IPS-15b (cell line): ENCODE results near the gene TCF3.
"Not testable (repeated sequence)": the region's sequence is repeated elsewhere in the genome, so short reads cannot be mapped to it uniquely, and the experiment has no call there.

Experiments used
- H3K27me3 ChIP-seq: one replicate; pipeline ENCODE4 v1.6.1; 2013; ENCODE audit warnings: low read length; ENCODE audit not compliant: control insufficient read depth, insufficient read depth
- H3K36me3 ChIP-seq: one replicate; pipeline ENCODE4 v1.6.1; 2013; ENCODE audit warnings: low read length; ENCODE audit not compliant: control insufficient read depth, insufficient read depth
- H3K4me1 ChIP-seq: one replicate; pipeline ENCODE4 v1.6.1; 2013; ENCODE audit warnings: mild to moderate bottlenecking, low read length; ENCODE audit not compliant: control insufficient read depth, insufficient read depth
- H3K4me3 ChIP-seq: one replicate; pipeline ENCODE4 v1.5.1; 2013; ENCODE audit warnings: low read depth, low read length
- H3K9ac ChIP-seq: one replicate; pipeline ENCODE4 v1.6.1; 2013; ENCODE audit warnings: low read depth, mild to moderate bottlenecking, low read length
- H3K9me3 ChIP-seq: one replicate; pipeline ENCODE4 v1.6.1; 2013; ENCODE audit warnings: mild to moderate bottlenecking, low read length; ENCODE audit not compliant: control insufficient read depth, insufficient read depth

The TCF3 gene

GRCh38 chr19:1647501-1648458, 4.6 kb downstream of the TCF3 start:
- peaks cover 60% of the 10 kb centered on the region for H3K36me3 ChIP-seq
- no peaks in the 10 kb centered on the region for H3K9me3 ChIP-seq
- H3K27me3 ChIP-seq: no peaks in the 10 kb centered on the region
- H3K9ac ChIP-seq: no peak overlapping the region
- H3K4me3 ChIP-seq: no peak overlapping the region
- peaks cover 2% of the 10 kb centered on the region for H3K4me1 ChIP-seq

GRCh38 chr19:1646659-1647453, 5.6 kb downstream of the TCF3 start:
- Histone ChIP-seq H3K4me3 (no peak overlapping the region), H3K9me3 (no peaks in the 10 kb centered on the region)

GRCh38 chr19:1646149-1646548, 6.3 kb downstream of the TCF3 start:
- Histone ChIP-seq H3K36me3 (peaks cover 68% of the 10 kb centered on the region), H3K4me1 (peaks cover 2% of the 10 kb centered on the region), H3K4me3 (no peak overlapping the region), H3K27me3 (no peaks in the 10 kb centered on the region), H3K9me3 (no peaks in the 10 kb centered on the region), H3K9ac (no peak overlapping the region)

More at GRCh38 chr19:1646659-1647453, 5.6 kb downstream of the TCF3 start:
- Histone ChIP-seq H3K4me1 (peaks cover 2% of the 10 kb centered on the region), H3K27me3 (no peaks in the 10 kb centered on the region), H3K36me3 (peaks cover 68% of the 10 kb centered on the region), H3K9ac (no peak overlapping the region)

- H3K9me3 ChIP-seq: no peaks in the 10 kb centered on the region
- peaks cover 2% of the 10 kb centered on the region for H3K4me1 ChIP-seq
- no peak overlapping the region for H3K9ac ChIP-seq
- no peaks in the 10 kb centered on the region for H3K27me3 ChIP-seq
- no peak overlapping the region for H3K4me3 ChIP-seq
- H3K36me3 ChIP-seq: peaks cover 68% of the 10 kb centered on the region
Measured at GRCh38 chr19:1645299-1645698, 7.1 kb downstream of the TCF3 start.

GRCh38 chr19:1644070-1644469, 8.3 kb downstream of the TCF3 start:
- Histone ChIP-seq H3K9ac (no peak overlapping the region), H3K36me3 (peaks cover 63% of the 10 kb centered on the region), H3K4me1 (no peaks in the 10 kb centered on the region), H3K27me3 (no peaks in the 10 kb centered on the region), H3K9me3 (no peaks in the 10 kb centered on the region), H3K4me3 (no peak overlapping the region)

- H3K4me1 ChIP-seq, H3K27me3 ChIP-seq, H3K9ac ChIP-seq, H3K4me3 ChIP-seq, H3K9me3 ChIP-seq: not testable (repeated sequence)
- peaks cover 49% of the 10 kb centered on the region for H3K36me3 ChIP-seq
Measured at GRCh38 chr19:1640893-1641448, 11.4 kb downstream of the TCF3 start.

- Histone ChIP-seq H3K9ac (no peak overlapping the region), H3K4me3 (no peak overlapping the region), H3K9me3 (no peaks in the 10 kb centered on the region), H3K36me3 (peaks cover 27% of the 10 kb centered on the region), H3K4me1 (no peaks in the 10 kb centered on the region), H3K27me3 (no peaks in the 10 kb centered on the region)
Measured at GRCh38 chr19:1636325-1637236, 15.8 kb downstream of the TCF3 start.

GRCh38 chr19:1634938-1635243, 17.5 kb downstream of the TCF3 start:
- Histone ChIP-seq H3K4me3 (no peak overlapping the region), H3K4me1 (no peaks in the 10 kb centered on the region), H3K36me3 (peaks cover 28% of the 10 kb centered on the region), H3K27me3 (no peaks in the 10 kb centered on the region), H3K9ac (no peak overlapping the region), H3K9me3 (no peaks in the 10 kb centered on the region)

GRCh38 chr19:1634242-1634937, 18.0 kb downstream of the TCF3 start:
- Histone ChIP-seq H3K4me1 (no peaks in the 10 kb centered on the region), H3K9me3 (no peaks in the 10 kb centered on the region), H3K4me3 (no peak overlapping the region), H3K27me3 (no peaks in the 10 kb centered on the region), H3K9ac (no peak overlapping the region), H3K36me3 (peaks cover 28% of the 10 kb centered on the region)

- Histone ChIP-seq H3K9me3 (no peaks in the 10 kb centered on the region), H3K9ac (no peak overlapping the region), H3K36me3 (peaks cover 25% of the 10 kb centered on the region), H3K27me3 (no peaks in the 10 kb centered on the region), H3K4me3 (no peak overlapping the region), H3K4me1 (no peaks in the 10 kb centered on the region)
Measured at GRCh38 chr19:1633269-1633826, 19.1 kb downstream of the TCF3 start.
